RWPE1 (cell line): ENCODE data around the gene PRR9.

Experiments used
- CTCF ChIA-PET: fragments of 350-600 bp; sonication (Branson Sonifier 250); formaldehyde crosslinking; extraction: SDS; loops from one replicate; lab custom pipeline; 2021; lab: Yijun Ruan, JAX
- POLR2A ChIA-PET: fragments of 400-600 bp; formaldehyde crosslinking; extraction: SDS; loops from one replicate; lab custom pipeline; 2020; ENCODE audit warnings: antibody characterized with exemption; ENCODE audit not compliant: low non-redundant PET; lab: Yijun Ruan, JAX
- DNase-seq: peaks from one replicate; pipeline ENCODE4 v3.0.0; 2012; ENCODE audit warnings: low spot score
- H3K27ac ChIP-seq: fragments of 450-650 bp; 2 replicates; pipeline ENCODE4 v1.5.1; 2017
- CTCF ChIP-seq: fragments of 450-650 bp; conservative IDR thresholded peaks from 2 replicates; pipeline ENCODE4 v1.5.1; 2017; ENCODE audit warnings: low read depth, mild to moderate bottlenecking

The PRR9 gene

GRCh38 chr1:153253693-153254092, 36.3 kb downstream of the PRR9 start:
- CTCF ChIA-PET = interaction anchor here (1.0 kb wide), 1 partner anchor 228 kb away, joined by 3 read pairs; no protein-coding TSS in a partner anchor
- no peak overlapping the region for H3K27ac ChIP-seq
- DNase-seq = no peak
- POLR2A ChIA-PET = no interaction called here
- TF ChIP-seq CTCF = no peak

GRCh38 chr1:153259387-153259786, 42.0 kb downstream of the PRR9 start, which contains the start of gene LORICRIN:
TSS of gene LORICRIN (plus strand) at chr1:153259687. CDS start at chr1:153260950, 1,263 bp downstream.
- CTCF ChIA-PET = no interaction called here
- TF ChIP-seq CTCF = no peak
- POLR2A ChIA-PET = no interaction called here
- no peak within 1 kb of the TSS for H3K27ac ChIP-seq
- no peak for DNase-seq

GRCh38 chr1:153260585-153261280, 43.3 kb downstream of the PRR9 start:
- CTCF ChIA-PET = interaction anchor here (0.5 kb wide), 1 partner anchor 22 kb away, joined by 4 read pairs; no protein-coding TSS in a partner anchor
- no peak for TF ChIP-seq CTCF
- POLR2A ChIA-PET = no interaction called here
- H3K27ac ChIP-seq = no peak overlapping the region
- DNase-seq = no peak

- ChIA-PET POLR2A (no interaction called here), CTCF (interaction anchor here (0.5 to 1.4 kb wide), 7 partner anchors 10 to 392 kb away, joined by 3 to 4 read pairs (median 4); no protein-coding TSS in a partner anchor)
- DNase-seq = peak; percentile 19
- TF ChIP-seq CTCF = no peak
- no peak overlapping the region for H3K27ac ChIP-seq
Measured at GRCh38 chr1:153261281-153262069, 44.1 kb downstream of the PRR9 start.

GRCh38 chr1:153262070-153262366, 44.6 kb downstream of the PRR9 start:
- ChIA-PET CTCF (interaction anchor here (0.6 to 1.4 kb wide), 6 partner anchors 10 to 392 kb away, joined by 3 to 4 read pairs (median 4); no protein-coding TSS in a partner anchor), POLR2A (no interaction called here)
- no peak overlapping the region for H3K27ac ChIP-seq
- TF ChIP-seq CTCF = no peak
- no peak for DNase-seq

GRCh38 chr1:153262462-153263157, 45.2 kb downstream of the PRR9 start:
- TF ChIP-seq CTCF = no peak
- POLR2A ChIA-PET = no interaction called here
- no peak for DNase-seq
- no peak overlapping the region for H3K27ac ChIP-seq
- CTCF ChIA-PET = interaction anchor here (0.5 to 1.4 kb wide), 6 partner anchors 11 to 620 kb away, joined by 3 to 5 read pairs (median 3); no protein-coding TSS in a partner anchor
